Renal cortex interstitium (tissue), 11 donors: Measurements from ENCODE around the gene GSN. TPM values are rescaled to one million over a fixed set of nuclear protein-coding genes. Genes with fewer than 3 reads are reported as not detected.
A peak's percentile ranks its signal among the peaks of the same experiment; 100 is the strongest.
"Not testable (repeated sequence)": the region's sequence is repeated elsewhere in the genome, so short reads cannot be mapped to it uniquely, and the experiment has no call there.

Experiments used
- DNase-seq, 11 donors: peaks; one replicate each; pipeline ENCODE4 v3.0.0-alpha.2; 2013; ENCODE audit warnings: low read depth in 9 of 11, low spot score in 4 of 11; ENCODE audit errors: extremely low read depth in 1 of 11
- polyA plus RNA-seq, 3 donors: library from polyadenylated mRNA; unstranded; fragments of 120-200 nt; gene quantifications; one replicate each; pipeline ENCODE4 v1.2.1, GENCODE V29; 2013; ENCODE audit not compliant: insufficient read length in 3 of 3

Gene GSN
- polyA plus RNA-seq, 3 donors = 128 to 208 (median 160) TPM

DNA sequence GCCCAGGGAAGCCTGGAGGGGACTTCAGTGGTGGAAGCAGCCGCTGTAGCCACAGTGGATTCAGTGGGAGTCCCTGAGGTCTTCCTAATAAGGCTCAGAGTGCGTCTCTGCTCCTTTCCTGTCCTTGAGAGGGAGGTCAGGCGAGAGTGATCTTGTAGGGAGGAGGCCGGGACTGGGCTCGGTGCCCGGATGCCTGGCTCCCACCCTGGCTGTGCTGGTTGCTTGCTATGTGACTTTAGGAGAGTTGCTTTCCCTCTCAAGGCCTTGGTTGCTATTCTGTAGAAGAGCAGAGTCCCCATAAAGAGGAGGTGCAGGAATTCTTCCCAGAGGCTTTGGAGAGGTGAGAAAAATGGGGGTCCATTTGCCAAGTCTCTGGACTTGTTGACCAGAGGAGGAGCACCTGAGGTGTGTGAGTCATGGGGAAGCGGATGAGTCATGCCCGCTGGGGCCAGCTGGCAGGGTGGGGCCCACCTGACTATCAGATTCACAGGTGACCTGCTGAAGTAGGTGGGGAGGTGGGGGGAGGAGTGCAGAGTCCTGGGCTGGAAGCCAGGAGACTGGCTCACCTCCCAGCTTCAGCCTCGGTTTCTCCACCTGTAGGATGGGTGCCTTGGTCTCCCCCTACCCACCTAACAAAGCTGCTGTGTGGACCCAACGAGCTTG lies 13.8 kb downstream of the GSN start:
- DNase-seq = no peak

- DNase-seq = no peak
These were observed 14.5 kb downstream of the GSN start for GRCh38 chr9:121282277-121283079.

- DNase-seq = no peak
These were observed 15.1 kb downstream of the GSN start for GRCh38 chr9:121283080-121283398.

GRCh38 chr9:121283856-121284732 lies 16.1 kb downstream of the GSN start:
- DNase-seq = no peak

DNA sequence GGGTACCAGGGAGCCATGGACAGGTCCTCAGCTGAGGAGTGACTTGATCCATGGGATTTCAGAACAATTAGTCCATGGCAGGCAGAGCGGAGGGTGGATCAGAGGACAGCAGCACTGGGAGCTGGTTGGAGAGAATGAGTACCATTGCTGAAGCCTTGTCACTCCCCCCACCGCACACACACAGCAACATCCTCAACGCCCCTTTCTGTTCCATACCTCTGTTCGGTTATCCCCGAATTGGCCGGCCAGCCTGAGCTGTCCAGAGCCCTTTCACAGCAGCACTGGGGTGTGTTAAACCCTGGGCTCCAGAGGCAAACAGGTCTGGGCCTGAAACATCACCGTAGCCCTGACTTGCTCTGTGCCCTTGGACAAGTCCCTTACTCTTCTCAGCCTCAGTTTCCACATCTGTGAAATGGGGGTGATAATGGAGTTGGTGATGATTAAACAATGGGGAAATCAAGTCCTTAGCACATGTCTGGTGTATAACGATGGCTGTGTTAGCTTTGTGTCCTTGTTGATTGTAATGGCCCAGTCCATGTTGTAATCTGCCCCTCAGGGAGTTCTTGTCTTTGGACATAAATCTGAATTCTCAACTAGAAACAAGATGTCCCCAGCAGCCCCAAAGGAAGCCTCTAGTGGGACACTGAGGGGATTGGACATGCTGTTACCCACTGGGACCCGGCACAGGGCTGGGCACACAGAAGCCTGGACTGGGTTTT lies 16.9 kb downstream of the GSN start:
- no peak for DNase-seq

DNA sequence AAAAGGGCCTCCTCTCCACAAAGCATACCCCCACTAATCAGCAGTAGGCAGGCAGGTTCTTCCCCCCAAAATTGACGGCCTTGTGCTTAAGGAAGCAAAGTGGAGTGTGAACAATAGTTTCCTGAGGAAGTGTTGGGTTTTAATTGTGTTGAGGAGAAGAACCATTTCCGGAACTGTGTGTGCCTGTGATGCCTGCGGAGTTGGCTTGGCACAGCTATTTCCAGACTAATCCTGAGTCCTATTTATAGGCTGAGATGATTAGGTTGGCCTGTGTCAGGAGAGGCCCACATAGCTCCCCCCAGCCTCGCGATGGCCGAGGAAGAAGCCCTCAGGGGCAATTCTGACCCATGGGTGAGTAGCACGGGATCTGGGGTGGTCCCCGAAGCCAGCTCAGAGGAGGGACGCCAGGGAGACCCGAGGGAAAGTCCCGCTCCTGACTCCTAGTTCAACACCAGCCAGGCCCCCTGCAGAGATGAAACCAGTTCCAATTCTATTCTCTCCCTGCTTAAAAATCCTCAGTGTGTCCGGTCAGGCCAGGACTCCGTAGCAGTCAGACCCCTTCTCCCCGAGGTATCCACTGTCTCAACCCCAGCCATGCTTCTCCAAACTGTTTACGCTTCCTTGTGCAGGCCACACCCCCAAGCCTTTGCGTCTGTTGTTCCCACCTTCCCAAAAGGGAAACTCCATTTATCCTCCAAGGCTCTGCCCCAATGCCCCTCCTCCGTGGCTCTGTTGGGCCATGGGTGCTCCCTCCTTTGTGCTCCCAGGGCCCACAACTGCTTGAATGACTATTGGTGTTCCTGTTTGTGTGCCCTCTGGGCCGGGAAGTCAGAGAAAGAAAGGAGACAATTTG lies 18.1 kb downstream of the GSN start:
- DNase-seq = no peak

- DNase-seq = no peak
These were observed 18.7 kb downstream of the GSN start for GRCh38 chr9:121286688-121286972.

- DNase-seq = peak in 2 of 11 donors; percentile 54 to 68
These were observed 19.2 kb downstream of the GSN start for GRCh38 chr9:121286973-121287741.

DNA sequence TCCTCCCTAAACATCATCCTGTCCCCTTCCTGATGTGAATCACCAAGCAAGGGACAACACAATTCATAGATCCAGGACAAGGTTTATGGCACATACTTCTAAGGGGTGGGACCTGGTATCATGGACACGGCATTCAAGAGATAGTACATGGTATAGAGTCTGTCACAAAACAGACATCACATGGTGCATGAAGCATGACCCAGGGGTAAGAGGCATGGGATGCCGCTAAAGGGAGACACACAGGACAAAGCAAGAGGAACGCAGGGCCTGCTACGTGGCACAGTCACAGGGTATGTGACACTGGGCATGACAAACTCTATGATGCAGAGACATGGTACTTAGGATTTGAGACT lies 20.7 kb downstream of the GSN start:
- no peak for DNase-seq

GRCh38 chr9:121289026-121289771 lies 21.2 kb downstream of the GSN start:
- peak in 4 of 11 donors; percentile 74 to 80 (median 77) for DNase-seq

DNA sequence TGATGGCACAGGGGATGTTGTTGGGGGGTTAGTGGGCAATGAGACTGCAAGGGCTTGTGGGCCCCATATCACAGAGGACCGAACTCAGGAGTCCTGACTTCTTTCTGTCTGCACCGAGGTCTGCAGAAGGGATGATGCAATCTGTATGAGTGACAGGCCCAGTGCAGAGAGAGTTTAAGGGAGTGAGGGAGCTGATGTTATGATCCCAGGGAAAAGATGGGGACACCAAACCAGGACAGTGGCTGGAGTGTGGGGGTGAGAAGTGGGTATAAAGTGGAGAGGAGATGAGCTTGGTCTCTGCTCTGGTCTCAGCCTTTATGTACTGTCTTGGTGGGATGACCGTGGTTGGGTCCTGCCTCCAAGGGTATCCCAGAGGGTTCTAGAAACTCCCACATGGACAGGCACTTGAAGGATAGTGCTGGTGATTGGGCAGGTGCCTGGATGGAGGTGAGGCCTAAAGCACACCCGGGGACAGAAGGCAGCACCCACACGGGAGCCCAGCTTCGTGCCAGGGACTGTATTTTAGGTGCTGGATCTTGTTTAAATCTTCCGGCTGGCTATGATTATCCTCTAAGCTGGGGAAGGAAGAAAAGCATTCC lies 21.9 kb downstream of the GSN start:
- DNase-seq = no peak

DNA sequence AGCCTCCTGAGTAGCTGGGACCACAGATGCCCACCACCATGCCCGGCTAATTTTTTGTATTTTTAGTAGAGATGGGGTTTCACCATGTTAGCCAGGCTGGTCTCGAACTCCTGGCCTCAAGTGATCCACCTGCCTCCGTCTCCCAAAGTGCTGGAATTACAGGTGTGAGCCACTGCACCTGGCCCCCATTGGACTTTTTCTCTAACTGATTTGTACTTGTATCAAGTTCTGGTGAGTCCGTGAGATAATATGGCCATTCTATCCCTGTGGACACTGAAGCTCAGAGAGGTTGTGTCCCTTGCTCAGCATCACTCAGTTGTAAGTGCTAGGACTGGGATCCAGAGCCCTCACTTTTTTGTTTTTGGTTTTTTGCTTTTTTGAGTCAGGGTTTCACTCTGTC lies 23.6 kb downstream of the GSN start:
- DNase-seq = not testable (repeated sequence)

GRCh38 chr9:121292051-121292450 lies 24.1 kb downstream of the GSN start:
- no peak for DNase-seq

- no peak for DNase-seq
These were observed 24.9 kb downstream of the GSN start for GRCh38 chr9:121292801-121293241.

- no peak for DNase-seq
These were observed 26.3 kb downstream of the GSN start for GRCh38 chr9:121294151-121294743.

DNA sequence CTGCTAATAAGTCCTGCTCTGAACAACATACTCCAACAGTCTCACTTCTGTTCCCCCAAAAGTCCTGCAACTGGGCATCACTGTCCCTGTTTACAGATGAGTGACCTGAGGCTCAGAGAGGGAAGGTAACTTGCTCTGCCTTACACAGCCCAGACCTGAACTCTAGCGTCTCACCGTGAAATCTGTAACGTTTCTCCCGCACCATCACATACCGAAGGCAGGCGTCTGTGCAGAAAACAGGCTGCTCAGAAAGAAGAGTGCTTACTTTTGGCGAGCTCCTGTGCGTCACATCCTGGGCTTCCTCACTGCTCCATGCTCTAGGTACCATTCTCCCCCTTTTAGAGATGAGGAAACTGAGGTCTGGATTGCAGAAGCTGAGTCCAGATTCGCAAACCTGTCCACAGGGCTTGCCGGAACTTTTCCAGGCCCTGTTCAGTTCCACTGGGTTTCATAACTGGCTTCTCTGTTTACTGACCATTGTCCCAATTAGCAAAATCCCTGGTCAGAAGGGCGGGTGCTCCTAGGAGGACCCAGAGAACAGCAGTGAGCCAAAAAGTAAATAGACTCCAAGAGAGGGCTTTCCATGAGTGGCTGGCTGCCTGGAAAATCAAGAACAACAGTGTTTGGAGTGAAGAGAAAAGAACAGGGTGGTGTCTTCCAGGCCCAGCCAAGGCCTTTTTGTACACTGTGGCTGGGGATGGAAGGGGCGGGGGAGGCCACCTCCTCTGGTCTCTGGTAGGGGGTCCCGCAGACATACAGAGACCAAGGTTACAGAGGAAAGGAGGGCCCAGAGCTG lies 27.1 kb downstream of the GSN start:
- DNase-seq = no peak
